ENCODE measurements around the gene DUSP22. TPM values are rescaled to one million over a fixed set of nuclear protein-coding genes. Genes with fewer than 3 reads are reported as not detected.

Gene DUSP22
- total RNA-seq, 1 experiment from 2014 or later = 16.0 TPM

DNA sequence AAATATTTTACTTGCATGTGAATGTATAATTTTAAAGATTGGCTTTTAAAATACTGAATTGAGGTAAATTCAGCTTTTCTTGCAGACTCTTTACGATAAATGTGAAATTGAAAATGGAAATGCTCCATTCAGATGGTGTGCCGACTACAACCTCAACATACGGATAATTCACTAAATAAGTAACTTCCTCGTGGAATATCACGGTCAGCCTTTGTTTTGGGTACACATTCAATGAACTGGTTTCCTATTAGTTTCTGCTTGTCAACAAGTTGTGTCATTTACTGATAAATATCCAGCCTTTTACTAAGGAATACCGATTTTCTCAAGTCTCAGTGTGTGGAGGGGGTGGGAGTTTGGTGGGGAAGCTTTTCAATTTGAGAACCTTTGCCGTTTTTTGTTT lies 96.9 kb downstream of the DUSP22 start:
- peaks cover 89% of the 10 kb centered on the region for H3K27me3 ChIP-seq (replicated peaks; ENCODE audit: insufficient read depth, low read depth, low read length, poor library complexity)
- TF ChIP-seq EZH2 (IDR thresholded peaks at IDR 0.05; ENCODE audit: borderline replicate concordance, low read depth, low read length, poor library complexity, severe bottlenecking) (no peak), CTCF (conservative IDR thresholded peaks at IDR 0.05; ENCODE audit: low read depth, low read length) (no peak)
- no TSS peak for BruUV-seq (replicated peaks)
- no peak overlapping the region for H3K27ac ChIP-seq (ENCODE audit: low read depth, low read length, poor library complexity, severe bottlenecking)
- POLR2A ChIA-PET (ENCODE audit: low non-redundant PET) = no interaction called here
- no peaks in the 10 kb centered on the region for H3K9me3 ChIP-seq (ENCODE audit: low read depth, low read length, poor library complexity, severe bottlenecking)
- H3K4me1 ChIP-seq (ENCODE audit: insufficient read depth, low read length, poor library complexity, severe bottlenecking) = peaks cover 5% of the 10 kb centered on the region
- H3K36me3 ChIP-seq (ENCODE audit: insufficient read depth, low read length, poor library complexity, severe bottlenecking) = no peaks in the 10 kb centered on the region
- H3K4me3 ChIP-seq (ENCODE audit: low read depth, low read length, poor library complexity, severe bottlenecking) = no peak overlapping the region
- CTCF ChIA-PET = no interaction called here
- intact Hi-C loops (cut with micrococcal nuclease; ENCODE audit: unreplicated experiment) = no loop called here
- DNase-seq (ENCODE audit: low spot score) = no peak

- POLR2A ChIA-PET (ENCODE audit: low non-redundant PET) = no interaction called here
- TF ChIP-seq EZH2 (IDR thresholded peaks at IDR 0.05; ENCODE audit: borderline replicate concordance, low read depth, low read length, poor library complexity, severe bottlenecking) (no peak), CTCF (conservative IDR thresholded peaks at IDR 0.05; ENCODE audit: low read depth, low read length) (no peak)
- Histone ChIP-seq H3K4me3 (ENCODE audit: low read depth, low read length, poor library complexity, severe bottlenecking) (no peak overlapping the region), H3K9me3 (ENCODE audit: low read depth, low read length, poor library complexity, severe bottlenecking) (no peaks in the 10 kb centered on the region), H3K27ac (ENCODE audit: low read depth, low read length, poor library complexity, severe bottlenecking) (no peak overlapping the region), H3K27me3 (replicated peaks; ENCODE audit: insufficient read depth, low read depth, low read length, poor library complexity) (peaks cover 94% of the 10 kb centered on the region), H3K36me3 (ENCODE audit: insufficient read depth, low read length, poor library complexity, severe bottlenecking) (no peaks in the 10 kb centered on the region), H3K4me1 (ENCODE audit: insufficient read depth, low read length, poor library complexity, severe bottlenecking) (peaks cover 5% of the 10 kb centered on the region)
- CTCF ChIA-PET = no interaction called here
- intact Hi-C loops (cut with micrococcal nuclease; ENCODE audit: unreplicated experiment) = no loop called here
- DNase-seq (ENCODE audit: low spot score) = no peak
- BruUV-seq (replicated peaks) = no TSS peak
These were observed 97.3 kb downstream of the DUSP22 start for GRCh38 chr6:389622-390021.

GRCh38 chr6:390914-391558 lies 98.7 kb downstream of the DUSP22 start:
- H3K9me3 ChIP-seq (ENCODE audit: low read depth, low read length, poor library complexity, severe bottlenecking) = no peaks in the 10 kb centered on the region
- intact Hi-C loops (cut with micrococcal nuclease; ENCODE audit: unreplicated experiment) = no loop called here
- CTCF ChIA-PET = no interaction called here
- no TSS peak for BruUV-seq (replicated peaks)
- TF ChIP-seq CTCF (conservative IDR thresholded peaks at IDR 0.05; ENCODE audit: low read depth, low read length) (no peak), EZH2 (IDR thresholded peaks at IDR 0.05; ENCODE audit: borderline replicate concordance, low read depth, low read length, poor library complexity, severe bottlenecking) (peak; percentile 27)
- no peaks in the 10 kb centered on the region for H3K36me3 ChIP-seq (ENCODE audit: insufficient read depth, low read length, poor library complexity, severe bottlenecking)
- POLR2A ChIA-PET (ENCODE audit: low non-redundant PET) = no interaction called here
- H3K27me3 ChIP-seq (replicated peaks; ENCODE audit: insufficient read depth, low read depth, low read length, poor library complexity) = peaks cover 96% of the 10 kb centered on the region
- peak; percentile 55 for DNase-seq (ENCODE audit: low spot score)
- peak overlapping the region; percentile 7 for H3K4me3 ChIP-seq (ENCODE audit: low read depth, low read length, poor library complexity, severe bottlenecking)
- peaks cover 5% of the 10 kb centered on the region for H3K4me1 ChIP-seq (ENCODE audit: insufficient read depth, low read length, poor library complexity, severe bottlenecking)
- H3K27ac ChIP-seq (ENCODE audit: low read depth, low read length, poor library complexity, severe bottlenecking) = no peak overlapping the region
